C4-2B (cell line): ENCODE data around the gene SLC4A2.

Experiments
- H3K27ac ChIP-seq: fragments of 450-650 bp; 2 replicates; pipeline ENCODE4 v1.5.1; 2017
- ZFX ChIP-seq: fragments of 450-650 bp; IDR thresholded peaks from 2 replicates; pipeline ENCODE4 v1.6.1; 2017
- TF ChIP-seq, protein P1 (sequence below): fragments of 450-650 bp; conservative IDR thresholded peaks from 2 replicates; pipeline ENCODE4 v1.5.1; 2017; ENCODE audit warnings: mild to moderate bottlenecking

SLC4A2 gene

DNA sequence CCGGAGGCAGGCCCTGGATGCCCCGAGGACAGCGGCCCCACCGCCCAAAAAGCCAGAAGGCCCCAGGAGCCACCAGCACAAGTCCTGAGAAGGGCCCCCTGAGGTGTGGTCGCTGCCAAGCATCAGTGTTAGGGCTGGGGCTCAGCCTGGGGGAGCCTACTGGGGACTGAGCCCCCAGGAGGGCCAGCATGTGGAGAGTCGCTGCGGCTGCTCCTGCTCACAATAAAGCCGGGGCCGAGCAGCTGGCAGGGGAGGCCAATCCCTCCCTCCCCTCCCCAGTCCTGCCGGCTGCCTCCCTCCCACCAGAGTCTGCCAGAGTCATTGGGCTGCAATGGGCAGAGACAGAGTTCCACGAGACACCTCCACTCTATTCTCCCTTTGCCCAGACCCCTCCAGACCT lies 14.1 kb upstream of the SLC4A2 start:
- no peak for TF ChIP-seq ZFX
- TF ChIP-seq, protein P1, sequence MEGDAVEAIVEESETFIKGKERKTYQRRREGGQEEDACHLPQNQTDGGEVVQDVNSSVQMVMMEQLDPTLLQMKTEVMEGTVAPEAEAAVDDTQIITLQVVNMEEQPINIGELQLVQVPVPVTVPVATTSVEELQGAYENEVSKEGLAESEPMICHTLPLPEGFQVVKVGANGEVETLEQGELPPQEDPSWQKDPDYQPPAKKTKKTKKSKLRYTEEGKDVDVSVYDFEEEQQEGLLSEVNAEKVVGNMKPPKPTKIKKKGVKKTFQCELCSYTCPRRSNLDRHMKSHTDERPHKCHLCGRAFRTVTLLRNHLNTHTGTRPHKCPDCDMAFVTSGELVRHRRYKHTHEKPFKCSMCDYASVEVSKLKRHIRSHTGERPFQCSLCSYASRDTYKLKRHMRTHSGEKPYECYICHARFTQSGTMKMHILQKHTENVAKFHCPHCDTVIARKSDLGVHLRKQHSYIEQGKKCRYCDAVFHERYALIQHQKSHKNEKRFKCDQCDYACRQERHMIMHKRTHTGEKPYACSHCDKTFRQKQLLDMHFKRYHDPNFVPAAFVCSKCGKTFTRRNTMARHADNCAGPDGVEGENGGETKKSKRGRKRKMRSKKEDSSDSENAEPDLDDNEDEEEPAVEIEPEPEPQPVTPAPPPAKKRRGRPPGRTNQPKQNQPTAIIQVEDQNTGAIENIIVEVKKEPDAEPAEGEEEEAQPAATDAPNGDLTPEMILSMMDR: no peak
- no peak overlapping the region for H3K27ac ChIP-seq

DNA sequence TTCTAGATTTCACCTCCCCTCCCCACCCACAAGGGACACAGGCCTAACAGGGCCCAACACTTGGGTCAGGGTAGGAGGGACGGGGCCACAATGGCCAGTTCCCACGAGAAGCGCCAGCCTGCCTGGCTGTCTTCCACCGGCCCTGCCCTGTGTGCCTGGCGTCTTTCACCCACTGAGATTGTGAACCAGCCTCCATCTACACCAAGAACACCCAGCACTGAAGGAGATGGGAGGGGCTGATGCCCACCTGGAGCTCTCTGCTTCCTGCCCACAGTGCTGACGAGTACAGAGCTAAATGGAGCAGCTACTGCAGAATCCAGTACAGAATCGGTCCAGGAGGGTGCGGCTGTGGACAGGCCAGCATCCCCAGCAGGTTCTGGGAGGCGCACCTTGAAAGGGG lies 13.4 kb upstream of the SLC4A2 start:
- TF ChIP-seq, protein P1: no peak
- TF ChIP-seq ZFX: no peak
- H3K27ac ChIP-seq: no peak overlapping the region

DNA sequence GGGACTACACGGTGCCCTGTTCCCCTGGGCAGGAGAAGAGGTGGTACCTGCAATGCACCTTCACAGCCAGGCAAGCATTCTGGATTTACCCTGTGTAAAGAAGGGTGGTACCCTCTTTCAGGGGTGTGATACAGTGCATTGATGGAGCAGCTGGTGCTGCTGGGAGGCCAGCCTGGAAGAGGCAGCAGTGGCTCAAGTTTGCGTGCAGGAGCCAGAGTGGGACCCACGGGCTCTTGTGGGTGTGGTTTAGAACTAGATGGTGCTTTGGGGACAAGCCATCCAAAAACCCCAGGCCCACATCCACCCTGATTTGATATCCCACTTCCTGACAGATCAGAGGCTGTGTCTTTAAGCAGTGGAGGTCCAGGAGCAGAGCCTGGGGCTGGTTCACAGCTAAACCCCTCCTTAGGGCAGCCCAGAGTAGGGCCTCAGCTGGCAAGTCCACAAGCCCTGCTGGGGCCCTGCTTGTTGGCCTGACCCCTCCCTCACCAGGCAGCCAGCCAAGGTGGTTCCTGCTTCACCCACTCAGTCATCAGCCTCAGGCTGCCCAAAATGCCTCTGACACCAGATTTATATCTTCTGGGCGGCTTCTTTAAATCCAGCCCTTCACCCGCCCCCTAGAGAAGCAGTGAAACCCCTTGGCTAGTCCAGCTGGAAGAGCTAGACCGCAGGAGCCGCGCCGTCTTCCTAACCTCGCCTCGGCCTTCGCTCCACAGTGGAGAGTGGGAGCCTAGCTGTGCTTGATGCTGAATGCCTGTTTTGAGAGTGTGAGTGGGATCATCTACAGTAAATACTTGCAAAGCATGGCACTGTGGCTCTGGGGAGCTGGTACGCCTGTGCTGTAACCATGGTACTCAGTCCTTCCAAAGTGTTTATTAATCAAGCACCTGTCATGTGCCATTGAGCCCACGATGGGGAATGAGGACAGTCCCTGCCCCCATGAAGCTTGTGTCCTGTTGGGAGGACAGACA lies 12.5 kb upstream of the SLC4A2 start:
- H3K27ac ChIP-seq: no peak overlapping the region
- TF ChIP-seq ZFX: no peak
- TF ChIP-seq, protein P1: no peak

DNA sequence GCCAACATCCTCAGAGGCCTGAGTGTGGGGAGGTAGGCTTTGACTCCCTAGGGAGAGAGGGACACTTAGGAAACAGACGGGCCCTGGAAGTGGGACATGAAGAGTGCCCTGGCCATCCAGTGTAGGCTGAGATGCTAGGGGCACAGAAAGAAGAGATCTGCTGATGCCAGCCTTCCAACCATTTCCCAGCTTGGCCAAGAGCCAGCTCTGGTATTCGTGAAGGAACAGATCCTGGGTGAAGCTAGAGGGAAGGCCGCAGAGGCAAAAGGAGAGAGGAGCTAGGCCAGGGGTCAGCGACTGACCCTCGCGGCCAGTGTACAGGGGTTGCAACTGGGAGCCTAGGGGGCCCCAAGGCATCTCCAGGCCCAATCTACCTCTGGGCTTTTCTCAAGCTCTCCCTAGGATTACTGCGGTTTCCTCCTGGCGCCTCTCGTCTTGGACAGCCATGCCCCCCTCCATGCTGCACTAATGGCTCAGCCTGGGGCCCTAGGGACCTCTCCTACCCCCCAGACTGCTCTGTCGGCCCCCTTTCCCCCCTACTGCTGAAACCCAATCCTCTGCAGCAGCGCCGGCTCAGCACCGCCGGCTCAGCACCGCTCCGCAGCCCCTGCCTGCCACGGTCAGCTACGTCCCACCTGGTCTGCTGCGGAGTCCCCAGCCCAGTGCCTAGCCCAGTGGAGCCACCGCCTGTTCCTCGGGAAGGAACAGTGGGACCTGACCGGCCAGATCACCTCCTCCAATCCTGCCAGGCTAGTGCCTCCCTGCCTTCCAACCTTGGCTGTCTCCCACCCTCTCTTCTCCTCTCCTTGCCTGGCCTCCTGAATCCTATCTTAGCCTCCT lies 11.2 kb upstream of the SLC4A2 start, which contains the start of gene ASIC3:
Gene ASIC3 (plus strand): TSS at position 556 of the 840 bp plus-strand sequence. CDS start 355 bp downstream, outside the sequence.
- TF ChIP-seq, protein P1: no peak
- TF ChIP-seq ZFX: no peak

DNA sequence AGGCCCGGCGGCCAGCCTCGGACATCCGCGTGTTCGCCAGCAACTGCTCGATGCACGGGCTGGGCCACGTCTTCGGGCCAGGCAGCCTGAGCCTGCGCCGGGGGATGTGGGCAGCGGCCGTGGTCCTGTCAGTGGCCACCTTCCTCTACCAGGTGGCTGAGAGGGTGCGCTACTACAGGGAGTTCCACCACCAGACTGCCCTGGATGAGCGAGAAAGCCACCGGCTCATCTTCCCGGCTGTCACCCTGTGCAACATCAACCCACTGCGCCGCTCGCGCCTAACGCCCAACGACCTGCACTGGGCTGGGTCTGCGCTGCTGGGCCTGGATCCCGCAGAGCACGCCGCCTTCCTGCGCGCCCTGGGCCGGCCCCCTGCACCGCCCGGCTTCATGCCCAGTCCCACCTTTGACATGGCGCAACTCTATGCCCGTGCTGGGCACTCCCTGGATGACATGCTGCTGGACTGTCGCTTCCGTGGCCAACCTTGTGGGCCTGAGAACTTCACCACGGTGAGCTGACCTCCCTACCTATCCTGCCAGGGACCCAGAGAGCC lies 10.4 kb upstream of the SLC4A2 start:
- TF ChIP-seq, protein P1: no peak
- no peak for TF ChIP-seq ZFX
- H3K27ac ChIP-seq: no peak overlapping the region

More for the DNA sequence above, 11.2 kb upstream of the SLC4A2 start, which contains the start of gene ASIC3:
- no peak within 1 kb of the TSS for H3K27ac ChIP-seq

DNA sequence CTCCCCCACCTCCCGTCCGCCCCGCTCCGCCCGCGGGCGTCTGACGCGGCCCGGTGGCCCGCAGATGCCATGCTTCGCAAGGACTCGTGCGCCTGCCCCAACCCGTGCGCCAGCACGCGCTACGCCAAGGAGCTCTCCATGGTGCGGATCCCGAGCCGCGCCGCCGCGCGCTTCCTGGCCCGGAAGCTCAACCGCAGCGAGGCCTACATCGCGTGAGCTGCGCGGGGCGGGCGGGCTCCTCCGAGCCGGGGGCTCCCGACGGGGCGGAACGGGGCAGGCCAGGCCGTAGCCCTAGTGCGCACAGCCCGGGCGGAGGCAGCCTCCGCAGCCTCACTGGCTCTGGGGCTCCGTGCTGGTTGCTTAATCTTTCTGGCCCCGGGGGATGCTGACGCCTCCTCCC lies 8.3 kb upstream of the SLC4A2 start:
- no peak overlapping the region for H3K27ac ChIP-seq
- no peak for TF ChIP-seq ZFX
- TF ChIP-seq, protein P1: no peak
